K562 (cell line): Measurements from ENCODE around the gene ATF5. TPM values are rescaled to one million over a fixed set of nuclear protein-coding genes. Genes with fewer than 3 reads are reported as not detected.

Experiments used
- CREB3L1 ChIP-seq: fragments of 450-650 bp; IDR thresholded peaks from 2 replicates; pipeline ENCODE4 v1.6.1; 2014; ENCODE audit warnings: low read depth, mild to moderate bottlenecking, moderate library complexity, borderline replicate concordance
- ELF2 ChIP-seq: fragments of 250-450 bp; sonication (Bioruptor Pico); IDR thresholded peaks from 2 replicates; pipeline ENCODE4 v1.5.0; 2021; ENCODE audit warnings: mild to moderate bottlenecking
- ESRRA ChIP-seq: fragments of 450-650 bp; IDR thresholded peaks from 2 replicates; pipeline ENCODE4 v1.6.1; 2014; ENCODE audit warnings: low read depth, mild to moderate bottlenecking, moderate library complexity, borderline replicate concordance
- FOXA1 ChIP-seq: fragments of 450-650 bp; IDR thresholded peaks from 2 replicates; pipeline ENCODE4 v1.6.1; 2016; ENCODE audit warnings: mild to moderate bottlenecking, borderline replicate concordance
- FOXJ3 ChIP-seq: sonication (generic); formaldehyde crosslinking; IDR thresholded peaks from 2 replicates; pipeline ENCODE4 v1.4.0; 2020; ENCODE audit warnings: mild to moderate bottlenecking, missing genetic modification reagents
- JUNB ChIP-seq: fragments of 450-650 bp; formaldehyde crosslinking; conservative IDR thresholded peaks from 2 replicates; pipeline ENCODE4 v1.4.0; 2020; ENCODE audit warnings: mild to moderate bottlenecking
- PURB ChIP-seq: sonication (generic); formaldehyde crosslinking; IDR thresholded peaks from 2 replicates; pipeline ENCODE4 v1.9.0; 2021; ENCODE audit warnings: low read depth, mild to moderate bottlenecking, missing genetic modification reagents
- RCOR1 ChIP-seq, 2 experiments: IDR thresholded peaks; 2 replicates each; pipeline ENCODE4 v1.6.1; 2012; ENCODE audit warnings: low read depth in 2 of 2, low read length in 2 of 2, borderline replicate concordance in 1 of 2, improper control_type of control experiment in 1 of 2
- SIN3A ChIP-seq, 2 experiments: fragments of 150-350 bp in 1 of 2; IDR thresholded peaks; 2 replicates each; pipeline ENCODE4 v1.6.1; 2011 to 2016; ENCODE audit warnings: borderline replicate concordance in 2 of 2, low read depth in 2 of 2, low read length in 2 of 2, mild to moderate bottlenecking in 2 of 2, moderate library complexity in 2 of 2; ENCODE audit not compliant: control insufficient read depth in 1 of 2
- SLC30A9 ChIP-seq: fragments of 250-450 bp; sonication (Bioruptor Pico); IDR thresholded peaks from 2 replicates; pipeline ENCODE4 v1.8.0; 2022; ENCODE audit warnings: mild to moderate bottlenecking, moderate library complexity
- SRF ChIP-seq, 2 experiments: fragments of 250-450, 450-650 bp in 1 of 2; sonication (Bioruptor Pico) in 1 of 2; sonication (generic) in 1 of 2; formaldehyde crosslinking; IDR thresholded peaks; 2 replicates each; pipeline versions ENCODE4 v1.5.0 to v1.5.1; 2020 to 2022; ENCODE audit warnings: mild to moderate bottlenecking in 1 of 2, missing genetic modification reagents in 1 of 2
- THAP7 ChIP-seq: fragments of 250-450 bp; sonication (Bioruptor Pico); IDR thresholded peaks from 2 replicates; pipeline ENCODE4 v1.5.0; 2021
- ZFP36 ChIP-seq: fragments of 150-350 bp; IDR thresholded peaks from 2 replicates; pipeline ENCODE4 v1.6.1; 2018; ENCODE audit warnings: low read length, low read depth; ENCODE audit not compliant: partially characterized antibody
- polyA plus RNA-seq, 8 experiments: library from polyadenylated mRNA; depleted of rRNA in 4 of 8; stranded (reverse) in 5 of 8; unstranded in 3 of 8; fragments of >200 nt; fragmentation: Nextera tagmentation in 2 of 8; fragmentation: Illumina TruSeq in 1 of 8; extraction: Ambion mirVana in 2 of 8; extraction: Trizol in 1 of 8; gene quantifications; 2 replicates each; pipeline versions ENCODE4 v1.2.1 to v1.2.3, GENCODE V29; 2011 to 2014; ENCODE audit warnings: inconsistent platforms in 1 of 8, missing spikeins in 1 of 8
- total RNA-seq, 7 experiments: library from RNA; depleted of rRNA in 6 of 7; stranded (reverse); fragments of >200 nt in 6 of 7; fragmentation: Illumina TruSeq in 2 of 7; extraction: Trizol in 2 of 7; gene quantifications; 2 replicates each; pipeline versions ENCODE4 v1.2.1 to v1.2.3, GENCODE V29; 2011 to 2021; ENCODE audit warnings: low replicate concordance in 1 of 7
- TF ChIP-seq, protein P1 (sequence below): sonication (generic); formaldehyde crosslinking; IDR thresholded peaks from 2 replicates; pipeline ENCODE4 v1.8.0; 2023; ENCODE audit warnings: mild to moderate bottlenecking, missing genetic modification reagents
- TF ChIP-seq, protein P2 (sequence below), 2 experiments: fragments of 450-650 bp; IDR thresholded peaks; 2 replicates each; pipeline ENCODE4 v1.6.1; 2016; ENCODE audit warnings: mild to moderate bottlenecking in 2 of 2, borderline replicate concordance in 1 of 2, low read depth in 1 of 2, moderate library complexity in 1 of 2

ATF5 gene
- total and polyA plus RNA-seq, 9 of the 15 experiments (the other 6 are each of a cell fraction or from before 2014, with no cell fraction given) = 3.0 to 57.6 (median 11.1) TPM

DNA sequence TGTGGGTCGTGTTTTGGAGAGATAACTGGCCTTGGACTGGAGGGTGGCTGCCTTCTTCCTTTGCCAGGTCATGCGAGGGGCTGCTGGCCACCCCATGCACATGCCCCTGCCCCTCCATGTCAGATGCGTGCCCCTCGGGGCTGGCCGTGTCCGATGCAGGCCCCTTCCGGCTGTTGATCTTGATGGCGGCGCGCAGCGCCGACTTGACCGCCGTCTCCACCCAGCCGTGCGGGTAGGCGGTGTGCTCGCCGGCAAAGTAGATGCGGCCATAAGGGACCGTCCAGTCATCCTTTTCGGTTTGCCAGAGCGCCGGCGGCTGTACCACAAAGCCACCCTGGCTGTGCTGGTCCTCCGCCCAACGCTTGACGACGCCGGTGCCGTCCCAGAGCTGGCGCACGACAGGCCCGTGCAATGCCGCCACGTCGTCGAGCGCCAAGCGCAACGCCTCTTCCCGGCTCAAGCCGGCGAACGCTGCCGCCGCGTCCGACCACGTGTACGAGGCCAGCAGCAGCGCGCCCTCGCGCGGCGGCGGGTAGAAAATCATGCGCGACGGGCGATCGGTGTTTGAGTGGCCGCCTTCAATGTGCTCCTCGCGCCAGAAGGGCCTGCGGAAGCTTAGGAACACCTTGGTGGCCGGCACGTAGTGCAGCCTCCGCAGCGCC lies 39.2 kb upstream of the ATF5 start (continued):
- peak in 1 of 2 experiments; percentile 67; a peak in 1 of 4 replicates for TF ChIP-seq SRF (CRISPR knock-in tag; IDR thresholded peaks at IDR 0.05)
- peak; percentile 9 for TF ChIP-seq ZFP36
- no peak for TF ChIP-seq JUNB (CRISPR knock-in tag)
- TF ChIP-seq THAP7 = no peak
- TF ChIP-seq, protein P1, sequence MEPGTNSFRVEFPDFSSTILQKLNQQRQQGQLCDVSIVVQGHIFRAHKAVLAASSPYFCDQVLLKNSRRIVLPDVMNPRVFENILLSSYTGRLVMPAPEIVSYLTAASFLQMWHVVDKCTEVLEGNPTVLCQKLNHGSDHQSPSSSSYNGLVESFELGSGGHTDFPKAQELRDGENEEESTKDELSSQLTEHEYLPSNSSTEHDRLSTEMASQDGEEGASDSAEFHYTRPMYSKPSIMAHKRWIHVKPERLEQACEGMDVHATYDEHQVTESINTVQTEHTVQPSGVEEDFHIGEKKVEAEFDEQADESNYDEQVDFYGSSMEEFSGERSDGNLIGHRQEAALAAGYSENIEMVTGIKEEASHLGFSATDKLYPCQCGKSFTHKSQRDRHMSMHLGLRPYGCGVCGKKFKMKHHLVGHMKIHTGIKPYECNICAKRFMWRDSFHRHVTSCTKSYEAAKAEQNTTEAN (CRISPR knock-in tag) = peak; percentile 97
- no peak for TF ChIP-seq FOXA1
- TF ChIP-seq RCOR1 (IDR thresholded peaks at IDR 0.05; ENCODE audit: borderline replicate concordance in 1 of 2, low read depth in 2 of 2, low read length in 2 of 2) = peak in 1 of 2 experiments; percentile 71; a peak in 2 of 4 replicates
- no peak for TF ChIP-seq ELF2 (CRISPR knock-in tag)
- TF ChIP-seq, protein P2, sequence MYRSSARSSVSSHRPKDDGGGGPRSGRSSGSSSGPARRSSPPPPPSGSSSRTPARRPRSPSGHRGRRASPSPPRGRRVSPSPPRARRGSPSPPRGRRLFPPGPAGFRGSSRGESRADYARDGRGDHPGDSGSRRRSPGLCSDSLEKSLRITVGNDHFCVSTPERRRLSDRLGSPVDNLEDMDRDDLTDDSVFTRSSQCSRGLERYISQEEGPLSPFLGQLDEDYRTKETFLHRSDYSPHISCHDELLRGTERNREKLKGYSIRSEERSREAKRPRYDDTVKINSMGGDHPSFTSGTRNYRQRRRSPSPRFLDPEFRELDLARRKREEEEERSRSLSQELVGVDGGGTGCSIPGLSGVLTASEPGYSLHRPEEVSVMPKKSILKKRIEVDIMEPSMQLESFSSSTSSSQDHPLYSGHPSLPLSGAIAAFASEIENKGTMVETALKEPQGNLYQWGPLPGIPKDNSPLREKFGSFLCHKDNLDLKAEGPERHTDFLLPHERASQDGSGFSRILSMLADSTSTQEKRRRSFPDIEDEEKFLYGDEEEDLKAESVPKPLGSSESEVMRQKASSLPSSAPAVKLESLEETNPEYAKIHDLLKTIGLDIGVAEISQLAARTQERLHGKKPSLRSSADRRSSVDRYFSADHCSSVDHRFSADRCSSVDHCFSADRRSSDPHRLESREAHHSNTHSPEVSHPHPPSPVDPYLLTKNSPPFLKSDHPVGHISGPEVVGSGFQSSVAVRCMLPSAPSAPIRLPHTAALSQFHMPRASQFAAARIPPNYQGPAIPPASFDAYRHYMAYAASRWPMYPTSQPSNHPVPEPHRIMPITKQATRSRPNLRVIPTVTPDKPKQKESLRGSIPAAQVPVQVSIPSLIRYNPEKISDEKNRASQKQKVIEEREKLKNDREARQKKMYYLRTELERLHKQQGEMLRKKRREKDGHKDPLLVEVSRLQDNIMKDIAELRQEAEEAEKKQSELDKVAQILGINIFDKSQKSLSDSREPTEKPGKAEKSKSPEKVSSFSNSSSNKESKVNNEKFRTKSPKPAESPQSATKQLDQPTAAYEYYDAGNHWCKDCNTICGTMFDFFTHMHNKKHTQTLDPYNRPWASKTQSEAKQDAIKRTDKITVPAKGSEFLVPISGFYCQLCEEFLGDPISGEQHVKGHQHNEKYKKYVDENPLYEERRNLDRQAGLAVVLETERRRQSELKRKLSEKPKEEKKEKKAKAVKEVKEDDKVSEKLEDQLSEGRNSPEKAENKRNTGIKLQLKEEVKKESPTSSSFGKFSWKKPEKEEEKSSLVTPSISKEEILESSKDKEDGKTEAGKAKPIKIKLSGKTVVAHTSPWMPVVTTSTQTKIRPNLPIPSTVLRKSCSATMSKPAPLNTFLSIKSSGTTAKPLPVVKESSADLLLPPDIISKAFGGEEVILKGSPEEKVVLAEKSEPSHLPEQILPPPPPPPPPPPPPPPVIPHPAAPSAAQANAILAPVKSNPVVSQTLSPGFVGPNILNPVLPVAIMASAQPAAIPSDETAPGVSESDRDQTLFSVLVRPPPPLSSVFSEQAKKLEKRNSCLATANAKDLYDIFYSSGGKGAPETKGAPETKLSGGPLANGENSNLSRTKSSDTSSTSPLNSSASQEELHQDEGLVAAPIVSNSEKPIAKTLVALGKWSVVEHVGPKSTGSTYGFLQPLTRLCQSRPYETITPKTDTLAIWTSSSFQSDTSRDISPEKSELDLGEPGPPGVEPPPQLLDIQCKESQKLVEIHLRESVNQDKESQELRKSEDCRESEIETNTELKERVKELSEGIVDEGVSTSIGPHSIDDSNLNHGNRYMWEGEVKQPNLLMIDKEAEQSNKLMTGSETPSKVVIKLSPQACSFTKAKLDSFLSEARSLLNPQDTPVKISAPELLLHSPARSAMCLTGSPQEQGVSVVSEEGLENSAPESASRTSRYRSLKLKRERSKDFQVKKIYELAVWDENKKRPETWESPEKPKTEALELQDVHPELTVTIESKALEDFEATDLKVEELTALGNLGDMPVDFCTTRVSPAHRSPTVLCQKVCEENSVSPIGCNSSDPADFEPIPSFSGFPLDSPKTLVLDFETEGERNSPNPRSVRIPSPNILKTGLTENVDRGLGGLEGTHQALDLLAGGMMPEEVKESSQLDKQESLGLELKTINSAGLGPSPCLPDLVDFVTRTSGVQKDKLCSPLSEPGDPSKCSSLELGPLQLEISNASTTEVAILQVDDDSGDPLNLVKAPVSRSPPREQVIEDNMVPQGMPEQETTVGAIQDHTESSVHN (IDR thresholded peaks at IDR 0.05; ENCODE audit: borderline replicate concordance in 1 of 2, low read depth in 1 of 2) = no peak
- TF ChIP-seq SIN3A (IDR thresholded peaks at IDR 0.05; ENCODE audit: borderline replicate concordance in 2 of 2, control insufficient read depth in 1 of 2, low read depth in 2 of 2, low read length in 2 of 2) = peak in 1 of 2 experiments; percentile 87; a peak in 2 of 4 replicates
- TF ChIP-seq CREB3L1 = peak; percentile 99
- TF ChIP-seq FOXJ3 (CRISPR knock-in tag) = no peak
- no peak for TF ChIP-seq SLC30A9 (CRISPR knock-in tag)
- peak; percentile 62 for TF ChIP-seq ESRRA
- TF ChIP-seq PURB (CRISPR knock-in tag) = no peak
